Common myeloid progenitor, CD34-positive (primary cell): ENCODE data around the gene PSME3IP1.
"Not testable (repeated sequence)": the region's sequence is repeated elsewhere in the genome, so short reads cannot be mapped to it uniquely, and the experiment has no call there.

Source experiments
- CTCF ChIA-PET: fragments of 350-600 bp; sonication (Branson Sonifier 250); formaldehyde crosslinking; loops from one replicate; lab custom pipeline; 2021; ENCODE audit warnings: antibody characterized with exemption; lab: Charles Lee
- POLR2A ChIA-PET: fragments of 350-600 bp; sonication (Branson Sonifier 250); formaldehyde crosslinking; loops from one replicate; lab custom pipeline; 2021; ENCODE audit warnings: antibody characterized with exemption; lab: Charles Lee
- DNase-seq, 3 donors: peaks; one replicate each; pipeline versions ENCODE4 v3.0.0 to v3.0.0-alpha.2; 2013
- H3K27ac ChIP-seq, 2 experiments: 1 replicate in 1 of 2; 2 replicates in 1 of 2; pipeline ENCODE4 v1.7.0; 2013; ENCODE audit warnings: inconsistent platforms in 2 of 2, low read length in 2 of 2, mild to moderate bottlenecking in 2 of 2, low read depth in 1 of 2, moderate library complexity in 1 of 2; ENCODE audit not compliant: severe bottlenecking in 2 of 2, insufficient read depth in 1 of 2, poor library complexity in 1 of 2
- H3K27me3 ChIP-seq, 5 experiments: replicated peaks in 2 of 5; 1 replicate in 3 of 5; 2 replicates in 2 of 5; pipeline versions ENCODE4 v1.6.1 to v1.7.0; 2013; ENCODE audit warnings: low read length in 4 of 5, mild to moderate bottlenecking in 2 of 5, moderate library complexity in 2 of 5, inconsistent platforms in 1 of 5; ENCODE audit not compliant: insufficient read depth in 5 of 5, control insufficient read depth in 4 of 5
- H3K36me3 ChIP-seq, 4 experiments: 1 replicate in 2 of 4; 2 replicates in 2 of 4; pipeline versions ENCODE4 v1.6.1 to v1.7.0; 2013; ENCODE audit warnings: low read length in 3 of 4, control low read depth in 1 of 4, mild to moderate bottlenecking in 1 of 4; ENCODE audit not compliant: control insufficient read depth in 4 of 4, insufficient read depth in 4 of 4
- H3K4me1 ChIP-seq, 4 experiments: 1 replicate in 3 of 4; 2 replicates in 1 of 4; pipeline versions ENCODE4 v1.6.1 to v1.7.1; 2013; ENCODE audit warnings: low read length in 3 of 4, mild to moderate bottlenecking in 3 of 4, control low read depth in 1 of 4, inconsistent platforms in 1 of 4, moderate library complexity in 1 of 4; ENCODE audit not compliant: control insufficient read depth in 4 of 4, insufficient read depth in 4 of 4; ENCODE audit errors: control extremely low read depth in 1 of 4
- H3K4me3 ChIP-seq, 7 experiments: 1 replicate in 4 of 7; 2 replicates in 3 of 7; pipeline versions ENCODE4 v1.5.1 to v1.7.0; 2013; ENCODE audit warnings: mild to moderate bottlenecking in 7 of 7, low read length in 6 of 7, moderate library complexity in 6 of 7, inconsistent platforms in 2 of 7, low read depth in 2 of 7, control low read depth in 1 of 7; ENCODE audit not compliant: insufficient read depth in 4 of 7, control insufficient read depth in 1 of 7; ENCODE audit errors: extremely low read depth in 1 of 7
- H3K9me3 ChIP-seq, 5 experiments: 1 replicate in 4 of 5; 2 replicates in 1 of 5; pipeline versions ENCODE4 v1.6.1 to v1.7.1; 2013; ENCODE audit warnings: low read length in 4 of 5, mild to moderate bottlenecking in 2 of 5, inconsistent platforms in 1 of 5, low read depth in 1 of 5, moderate library complexity in 1 of 5; ENCODE audit not compliant: control insufficient read depth in 4 of 5, insufficient read depth in 2 of 5; ENCODE audit errors: control extremely low read depth in 1 of 5
- WGBS: methylation state at CpG from one replicate; pipeline ENCODE4 v1.1.5; 2013; ENCODE audit not compliant: insufficient coverage; 5-methylcytosine and 5-hydroxymethylcytosine counted together

The PSME3IP1 gene

DNA sequence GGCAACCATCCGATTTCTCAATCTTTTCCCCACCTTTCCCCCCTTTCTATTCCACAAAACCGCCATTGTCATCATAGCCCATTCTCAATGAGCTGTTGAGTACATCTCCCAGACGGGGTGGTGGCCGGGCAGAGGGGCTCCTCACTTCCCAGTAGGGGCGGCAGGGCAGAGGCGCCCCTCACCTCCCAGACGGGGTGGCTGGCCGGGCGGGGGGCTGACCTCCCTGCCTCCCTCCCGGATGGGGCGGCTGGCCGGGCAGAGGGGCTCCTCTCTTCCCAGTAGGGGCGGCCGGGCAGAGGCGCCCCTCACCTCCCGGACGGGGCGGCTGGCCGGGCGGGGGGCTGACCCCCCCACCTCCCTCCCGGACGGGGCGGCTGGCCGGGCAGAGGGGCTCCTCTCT, 14.5 kb upstream of the PSME3IP1 start:
- POLR2A ChIA-PET, H3K9me3 ChIP-seq, H3K4me1 ChIP-seq, H3K27ac ChIP-seq, CTCF ChIA-PET, H3K27me3 ChIP-seq, H3K4me3 ChIP-seq, DNase-seq: not testable (repeated sequence)
- no CpG with 5 or more reads among the region's 24 CpGs for WGBS
- H3K36me3 ChIP-seq: peaks cover 6 to 13% (median 10%) of the 10 kb centered on the region in 4 experiments

DNA sequence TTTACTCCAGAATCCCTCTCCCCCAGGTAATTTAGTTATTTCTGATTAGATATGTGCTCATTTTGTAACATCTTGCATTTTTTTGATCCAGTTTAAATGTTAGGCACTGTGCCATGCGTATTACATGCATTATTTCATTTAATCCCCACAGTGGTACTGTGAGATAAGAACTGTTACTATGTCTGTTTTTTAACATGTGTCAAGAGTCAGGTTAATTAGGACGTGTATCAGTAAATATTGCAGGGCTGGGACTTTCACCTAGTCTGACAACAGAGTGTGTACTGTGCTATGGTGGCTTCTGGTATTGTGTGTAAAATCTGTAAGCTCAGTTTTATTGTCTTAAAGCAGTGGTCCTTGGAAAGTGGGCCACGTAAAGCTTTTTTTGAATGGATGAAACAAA, 10.9 kb upstream of the PSME3IP1 start:
- Histone ChIP-seq H3K27me3 (no peaks in the 10 kb centered on the region), H3K9me3 (no peaks in the 10 kb centered on the region), H3K4me1 (peaks cover 0 to 7% (median 0%) of the 10 kb centered on the region in 4 experiments), H3K36me3 (peaks cover 0 to 2% (median 1%) of the 10 kb centered on the region in 4 experiments), H3K27ac (no peak overlapping the region), H3K4me3 (no peak overlapping the region)
- ChIA-PET POLR2A (interaction anchor here (0.6 kb wide), 1 partner anchor 596 kb away, joined by 3 read pairs; no protein-coding TSS in a partner anchor), CTCF (interaction anchor here (0.9 to 1.7 kb wide), 4 partner anchors 9 to 49 kb away, joined by 3 to 6 read pairs (median 4); partner anchors contain the start of gene ARL2BP)
- 100% methylated on average over 2 of the region's 3 CpGs for WGBS
- DNase-seq: no peak

DNA sequence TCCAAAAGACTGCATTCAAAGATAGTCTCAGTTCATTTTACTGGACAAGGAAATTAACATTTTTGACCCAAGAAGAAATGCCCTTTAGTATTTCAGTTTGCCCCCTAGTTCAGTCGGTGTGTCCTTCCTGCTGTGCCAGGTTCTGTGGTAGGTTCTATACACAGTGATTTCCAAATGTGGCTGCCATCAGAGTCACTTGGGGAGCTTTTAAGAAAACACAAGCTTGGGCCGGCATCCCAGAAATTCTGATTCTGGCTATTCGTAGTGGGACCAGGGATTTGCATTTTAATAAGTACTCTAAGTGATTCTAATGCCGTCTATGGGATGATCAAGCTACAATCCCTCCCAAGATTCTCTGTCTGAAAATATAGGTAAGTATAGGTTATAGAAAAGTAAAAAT, 10.4 kb upstream of the PSME3IP1 start:
- 100% methylated on average over 2 of the region's 4 CpGs for WGBS
- no peak overlapping the region for H3K4me3 ChIP-seq
- H3K36me3 ChIP-seq: peaks cover 0 to 2% (median 1%) of the 10 kb centered on the region in 4 experiments
- H3K4me1 ChIP-seq: peaks cover 0 to 7% (median 0%) of the 10 kb centered on the region in 4 experiments
- no peak overlapping the region for H3K27ac ChIP-seq
- ChIA-PET POLR2A (interaction anchor here (0.6 kb wide), 1 partner anchor 596 kb away, joined by 3 read pairs; no protein-coding TSS in a partner anchor), CTCF (interaction anchor here (1.1 to 1.7 kb wide), 3 partner anchors 9 to 49 kb away, joined by 3 to 6 read pairs (median 4); partner anchors contain the start of gene ARL2BP)
- no peak for DNase-seq
- no peaks in the 10 kb centered on the region for H3K9me3 ChIP-seq
- H3K27me3 ChIP-seq: no peaks in the 10 kb centered on the region

DNA sequence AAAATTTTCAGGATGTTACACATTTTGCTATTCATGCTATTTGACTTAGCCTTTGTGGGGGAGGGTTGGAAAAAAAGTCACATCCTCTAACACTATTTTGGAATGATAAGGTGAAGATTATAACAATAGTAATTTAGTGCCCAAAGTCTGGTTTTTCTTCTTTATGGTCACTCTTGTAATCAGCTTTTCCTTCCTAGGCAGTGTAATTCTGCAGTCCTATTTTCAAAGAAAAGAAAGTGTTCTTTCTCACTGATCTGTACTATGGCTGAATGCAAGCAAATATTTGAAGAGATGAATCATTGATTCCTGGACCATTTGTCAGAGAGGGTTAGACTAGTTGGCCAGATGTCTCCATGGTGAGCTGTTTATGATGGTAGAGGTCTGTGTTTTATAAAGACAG, 8.7 kb upstream of the PSME3IP1 start:
- H3K36me3 ChIP-seq: peaks cover 0 to 8% (median 1%) of the 10 kb centered on the region in 4 experiments
- no peaks in the 10 kb centered on the region for H3K27me3 ChIP-seq
- peaks cover 0 to 10% (median 0%) of the 10 kb centered on the region in 4 experiments for H3K4me1 ChIP-seq
- ChIA-PET POLR2A (no interaction called here), CTCF (interaction anchor here (2.9 kb wide), 1 partner anchor 20 kb away, joined by 8 read pairs; no protein-coding TSS in a partner anchor)
- DNase-seq: no peak
- no peak overlapping the region for H3K27ac ChIP-seq
- no peaks in the 10 kb centered on the region for H3K9me3 ChIP-seq
- H3K4me3 ChIP-seq: no peak overlapping the region

DNA sequence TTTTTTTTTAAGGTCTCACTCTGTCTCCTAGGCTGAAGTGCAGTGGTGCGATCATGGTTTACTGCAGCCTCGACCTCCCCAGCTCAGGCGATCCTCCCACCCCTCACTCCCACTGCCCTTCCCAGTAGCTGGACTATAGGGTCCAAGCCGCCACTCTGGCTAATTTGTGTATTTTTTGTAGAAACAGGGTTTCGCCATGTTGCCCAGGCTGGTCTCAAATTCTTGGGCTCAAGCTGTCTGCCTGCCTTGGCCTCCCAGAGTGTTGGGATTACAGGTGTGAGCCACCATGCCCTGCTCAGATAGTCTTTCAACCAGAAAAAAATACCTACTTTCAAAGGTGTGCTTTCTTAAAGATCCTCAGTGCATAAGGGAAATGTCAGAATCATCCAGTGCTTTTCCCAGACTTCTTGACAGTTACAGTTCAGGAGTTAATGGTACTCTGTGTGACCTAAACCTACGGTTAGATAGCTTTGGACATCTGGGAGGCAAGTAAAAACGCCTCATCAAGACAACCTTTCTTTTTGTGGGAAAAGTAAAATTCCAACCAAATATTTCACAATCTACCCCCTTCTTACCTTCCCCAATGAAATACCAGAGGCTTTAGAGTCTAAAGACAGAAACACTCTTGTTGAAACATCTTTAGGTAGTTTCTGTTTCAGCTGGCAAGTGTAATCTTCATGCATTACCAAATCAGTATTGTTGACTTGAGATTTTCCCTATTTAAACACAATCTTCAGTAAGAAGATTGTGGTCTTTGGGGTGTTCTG, 7.1 kb upstream of the PSME3IP1 start:
- H3K9me3 ChIP-seq: no peaks in the 10 kb centered on the region
- no peaks in the 10 kb centered on the region for H3K27me3 ChIP-seq
- ChIA-PET POLR2A (no interaction called here), CTCF (interaction anchor here (2.9 kb wide), 1 partner anchor 22 kb away, joined by 8 read pairs; no protein-coding TSS in a partner anchor)
- no peak for DNase-seq
- H3K4me1 ChIP-seq: peaks cover 1 to 17% (median 4%) of the 10 kb centered on the region in 4 experiments
- WGBS: 90% methylated on average over 2 of the region's 7 CpGs
- H3K4me3 ChIP-seq: no peak overlapping the region
- no peak overlapping the region for H3K27ac ChIP-seq
- peaks cover 0 to 6% (median 0%) of the 10 kb centered on the region in 4 experiments for H3K36me3 ChIP-seq

DNA sequence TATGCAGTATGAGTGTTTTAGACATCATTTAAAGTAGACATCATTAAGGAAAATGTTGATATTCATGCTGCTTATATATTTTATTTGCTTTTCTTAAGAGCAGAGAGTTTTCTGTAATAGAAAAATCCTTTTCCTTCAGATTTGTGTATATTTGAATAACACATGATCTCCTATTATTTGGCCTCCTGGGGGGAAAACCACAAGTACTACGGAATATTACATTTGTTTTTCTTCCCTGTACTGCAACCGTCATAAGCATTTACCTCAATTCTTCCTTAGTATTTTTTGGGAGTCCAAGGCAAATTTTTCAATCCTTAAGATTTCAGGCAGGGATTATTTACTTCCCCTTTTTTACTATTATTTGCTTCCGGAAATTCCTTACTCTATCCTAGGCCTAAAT, 6.3 kb upstream of the PSME3IP1 start:
- Histone ChIP-seq H3K4me1 (peaks cover 6 to 24% (median 11%) of the 10 kb centered on the region in 4 experiments), H3K9me3 (no peaks in the 10 kb centered on the region), H3K4me3 (no peak overlapping the region), H3K27ac (no peak overlapping the region), H3K27me3 (no peaks in the 10 kb centered on the region), H3K36me3 (peaks cover 0 to 6% (median 0%) of the 10 kb centered on the region in 4 experiments)
- no peak for DNase-seq
- ChIA-PET POLR2A (no interaction called here), CTCF (no interaction called here)
- 64% methylated on average over 2 of the region's 3 CpGs for WGBS

DNA sequence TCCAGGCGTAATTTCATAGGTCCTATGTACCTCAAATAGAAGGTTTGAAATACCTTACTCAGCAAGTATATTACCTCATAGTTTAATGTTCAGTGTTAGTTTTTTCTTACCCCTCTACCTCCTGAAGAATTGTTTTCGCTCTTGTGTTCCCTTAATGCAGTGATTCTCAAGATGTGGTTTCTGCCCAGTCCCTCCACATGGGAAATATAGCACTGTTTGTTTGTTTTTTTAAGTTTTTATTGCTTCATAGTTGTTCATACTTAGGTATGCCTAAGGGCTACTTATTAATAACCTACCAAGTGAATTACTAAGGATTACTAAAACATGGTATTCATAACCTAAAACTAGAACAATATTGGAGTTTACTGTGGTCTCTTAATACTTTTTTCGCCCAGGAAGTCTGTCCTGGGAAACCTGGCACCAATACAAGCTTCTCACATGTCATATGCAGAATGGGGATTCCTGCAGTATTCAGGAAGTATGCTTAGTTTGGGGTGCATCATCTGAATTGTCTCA, 5.3 kb upstream of the PSME3IP1 start:
- DNase-seq: no peak
- ChIA-PET POLR2A (no interaction called here), CTCF (interaction anchor here (1.2 kb wide), 1 partner anchor 14 kb away, joined by 3 read pairs; no protein-coding TSS in a partner anchor)
- no peaks in the 10 kb centered on the region for H3K9me3 ChIP-seq
- WGBS: 100% methylated on average over 1 of the region's 3 CpGs
- no peak overlapping the region for H3K27ac ChIP-seq
- no peak overlapping the region for H3K4me3 ChIP-seq
- H3K27me3 ChIP-seq: no peaks in the 10 kb centered on the region
- peaks cover 0 to 6% (median 0%) of the 10 kb centered on the region in 4 experiments for H3K36me3 ChIP-seq
- peaks cover 6 to 27% (median 14%) of the 10 kb centered on the region in 4 experiments for H3K4me1 ChIP-seq
